WTC11 (cell line): ENCODE results near the gene LOXL3.

Experiments
- CREB1 ChIP-seq: sonication (generic); formaldehyde crosslinking; IDR thresholded peaks from 2 replicates; pipeline ENCODE4 v1.8.0; 2023; ENCODE audit warnings: mild to moderate bottlenecking, missing genetic modification reagents
- CTCF ChIP-seq: fragments of 200-600 bp; IDR thresholded peaks from 2 replicates; pipeline ENCODE4 v1.8.0; 2022; ENCODE audit warnings: antibody characterized with exemption
- NFYB ChIP-seq: sonication (generic); formaldehyde crosslinking; conservative IDR thresholded peaks from 2 replicates; pipeline ENCODE4 v1.8.0; 2022; ENCODE audit warnings: low read depth, missing genetic modification reagents
- PRDM15 ChIP-seq: sonication (generic); formaldehyde crosslinking; IDR thresholded peaks from 2 replicates; pipeline ENCODE4 v1.8.0; 2022; ENCODE audit warnings: missing genetic modification reagents
- TEAD4 ChIP-seq: sonication (generic); formaldehyde crosslinking; IDR thresholded peaks from 2 replicates; pipeline ENCODE4 v1.8.0; 2022; ENCODE audit warnings: mild to moderate bottlenecking, missing genetic modification reagents
- USF2 ChIP-seq: sonication (generic); formaldehyde crosslinking; IDR thresholded peaks from 2 replicates; pipeline ENCODE4 v1.8.1; 2023; ENCODE audit warnings: mild to moderate bottlenecking, missing genetic modification reagents, moderate library complexity
- ZNF263 ChIP-seq: sonication (generic); formaldehyde crosslinking; IDR thresholded peaks from 2 replicates; pipeline ENCODE4 v1.8.1; 2022; ENCODE audit warnings: low read depth, mild to moderate bottlenecking, moderate library complexity, missing genetic modification reagents
- ZNF423 ChIP-seq: fragments of 250-450 bp; sonication (Bioruptor Pico); IDR thresholded peaks from 2 replicates; pipeline ENCODE4 v2.1.2; 2022; ENCODE audit warnings: mild to moderate bottlenecking, moderate library complexity

GRCh38 chr2:74576211-74576862, 22.6 kb upstream of the LOXL3 start:
- no peak for TF ChIP-seq CTCF
- no peak for TF ChIP-seq ZNF423
- no peak for TF ChIP-seq USF2
- no peak for TF ChIP-seq PRDM15 (CRISPR knock-in tag)
- TF ChIP-seq CREB1 (CRISPR knock-in tag): no peak
- no peak for TF ChIP-seq NFYB (CRISPR knock-in tag)
- no peak for TF ChIP-seq TEAD4 (CRISPR knock-in tag)
- TF ChIP-seq ZNF263: no peak
